ENCODE results near the gene PRAF2.
A peak's percentile ranks its signal among the peaks of the same experiment; 100 is the strongest.

PRAF2 gene

DNA sequence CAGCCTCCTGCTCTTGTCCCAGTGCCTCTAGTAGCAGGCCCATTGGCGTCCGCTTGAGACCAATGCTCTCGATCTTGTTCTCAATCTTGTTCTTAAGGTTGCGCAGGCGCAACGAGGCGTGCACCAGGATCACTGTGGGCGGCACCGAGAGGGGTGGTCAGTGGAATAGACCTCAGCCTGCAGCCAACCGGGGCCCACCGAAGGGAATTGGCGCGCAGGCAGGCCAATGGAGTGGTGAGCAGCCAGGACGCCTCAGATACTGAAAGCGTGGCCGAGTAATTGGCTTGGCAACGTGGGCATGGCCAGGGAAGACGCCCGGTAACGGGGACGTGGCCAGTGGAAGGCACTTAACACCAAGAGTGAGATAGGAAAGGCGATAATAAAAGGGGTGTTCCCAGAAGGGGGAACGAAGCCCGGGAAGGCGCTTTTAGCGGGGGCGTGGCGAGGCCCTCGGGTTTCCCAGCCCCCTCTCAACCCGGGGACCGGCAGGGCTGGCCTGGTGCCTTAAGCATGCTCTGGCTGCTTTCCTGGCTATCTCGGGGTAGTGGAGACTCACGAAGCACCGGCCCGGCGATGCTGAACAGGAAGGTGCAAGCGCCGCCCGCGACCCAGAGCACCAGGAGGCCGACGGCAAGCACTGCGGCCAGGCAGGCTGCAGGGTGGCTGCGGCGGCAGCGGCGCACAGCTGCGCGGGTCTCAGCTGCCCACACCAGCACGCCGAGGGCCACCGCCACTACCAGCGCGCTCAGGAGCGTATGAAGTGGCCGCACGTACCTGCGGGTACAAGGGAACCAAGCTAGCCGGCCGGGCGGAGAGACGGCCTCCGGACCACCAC is 1.7 kb downstream of the PRAF2 start:
- DNase-seq, result no peak

DNA sequence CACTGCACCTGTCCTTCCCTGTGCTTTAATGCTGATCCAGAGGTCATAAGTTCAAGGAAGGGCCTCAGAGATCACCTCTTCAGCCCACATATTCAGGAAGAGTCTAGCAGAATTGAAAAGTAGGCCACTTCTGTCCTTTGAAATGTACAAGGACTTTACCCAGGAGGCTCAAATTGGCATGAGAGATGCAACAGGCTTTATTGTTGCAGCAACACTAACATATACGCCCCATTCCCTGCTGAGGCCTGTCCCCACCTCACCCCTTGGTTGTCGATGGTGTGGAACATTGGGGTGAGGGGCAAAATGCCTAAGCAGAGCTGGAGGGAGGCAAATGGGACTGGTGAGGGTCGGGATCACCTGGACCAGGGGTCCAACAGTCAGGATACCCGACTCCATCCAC is 2.8 kb downstream of the PRAF2 start:
- no peak for DNase-seq

DNA sequence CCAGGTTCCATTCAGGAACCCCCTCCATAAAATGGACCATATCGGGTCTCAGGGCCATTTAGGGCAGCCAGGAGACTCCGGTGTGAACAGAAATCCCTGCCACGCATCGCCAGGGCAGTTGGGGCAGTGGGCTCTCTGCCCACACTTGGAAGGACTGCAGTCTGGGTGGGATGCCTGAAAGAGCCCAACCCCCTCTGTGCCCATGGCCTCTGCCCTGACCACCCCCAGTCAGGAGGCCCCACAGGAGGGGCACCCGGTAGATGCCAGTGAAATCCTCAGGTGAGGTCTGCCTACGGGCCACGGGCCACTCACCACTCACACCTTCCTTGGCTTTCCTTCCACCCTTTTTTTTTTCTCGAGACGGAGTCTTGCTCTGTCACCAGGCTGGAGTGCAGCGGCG is 4.8 kb downstream of the PRAF2 start:
- DNase-seq, result no peak

DNA sequence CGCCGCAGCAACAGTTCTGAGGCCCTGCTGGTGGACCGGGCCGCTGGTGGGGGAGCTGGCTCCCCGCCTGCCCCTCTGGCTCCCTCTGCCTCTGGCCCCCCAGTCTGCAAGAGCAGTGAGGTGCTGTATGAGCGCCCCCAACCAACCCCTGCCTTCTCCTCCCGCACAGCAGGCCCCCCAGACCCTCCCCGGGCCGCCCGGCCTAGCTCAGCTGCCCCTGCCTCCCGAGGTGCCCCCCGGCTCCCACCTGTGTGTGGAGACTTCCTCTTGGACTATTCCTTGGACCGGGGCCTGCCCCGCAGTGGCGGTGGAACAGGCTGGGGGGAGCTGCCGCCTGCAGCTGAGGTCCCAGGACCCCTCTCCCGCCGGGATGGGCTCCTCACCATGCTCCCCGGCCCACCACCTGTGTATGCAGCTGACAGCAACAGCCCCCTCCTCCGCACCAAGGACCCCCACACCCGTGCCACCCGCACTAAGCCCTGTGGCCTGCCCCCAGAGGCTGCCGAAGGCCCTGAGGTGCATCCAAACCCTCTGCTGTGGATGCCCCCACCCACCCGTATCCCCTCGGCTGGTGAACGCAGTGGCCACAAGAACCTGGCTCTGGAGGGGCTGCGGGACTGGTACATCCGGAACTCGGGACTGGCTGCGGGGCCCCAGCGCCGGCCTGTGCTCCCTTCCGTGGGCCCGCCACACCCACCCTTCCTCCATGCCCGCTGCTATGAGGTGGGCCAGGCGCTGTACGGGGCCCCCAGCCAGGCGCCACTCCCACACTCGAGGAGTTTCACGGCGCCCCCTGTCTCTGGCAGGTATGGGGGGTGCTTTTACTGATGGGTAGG is 6.3 kb downstream of the PRAF2 start:
- no peak for DNase-seq

DNA sequence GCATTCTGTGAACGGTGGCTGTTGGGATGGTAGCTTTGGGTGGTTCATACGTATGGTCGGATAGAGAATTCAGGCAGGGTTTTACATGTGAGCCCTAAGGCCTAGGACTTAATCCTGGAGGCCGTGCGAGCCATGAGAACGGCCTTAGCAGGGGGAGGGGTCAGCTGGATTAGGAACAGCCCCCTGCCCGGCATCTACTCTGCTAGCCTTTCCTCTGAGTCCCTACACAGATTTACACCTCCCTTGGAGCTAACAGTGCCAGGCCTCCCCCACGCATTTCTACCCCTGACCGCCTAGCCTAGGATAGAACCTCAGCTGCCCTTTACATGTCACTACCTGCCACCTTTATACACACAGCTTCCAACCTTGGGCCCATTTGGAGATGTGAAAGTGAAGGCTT is 7.1 kb downstream of the PRAF2 start:
- DNase-seq, result no peak

DNA sequence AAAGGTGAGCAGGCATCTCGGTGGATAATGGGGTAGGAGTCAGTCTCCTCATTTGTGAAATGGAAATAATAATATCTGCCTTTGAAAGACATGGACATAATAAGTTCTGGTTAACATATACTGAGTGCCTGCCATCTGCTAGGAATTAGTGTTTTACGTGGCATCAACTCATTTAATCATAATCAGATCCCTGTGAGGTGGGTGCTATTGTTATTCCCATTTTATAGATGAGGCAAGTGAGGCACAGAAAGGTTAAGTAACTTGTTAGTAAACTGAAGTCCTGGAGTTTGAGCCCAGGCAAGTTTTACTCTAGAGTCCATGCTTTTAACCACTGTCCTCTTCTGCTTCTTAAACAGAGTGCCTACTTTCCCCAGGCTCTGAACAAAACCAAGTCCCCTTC is 7.5 kb downstream of the PRAF2 start:
- no peak for DNase-seq

DNA sequence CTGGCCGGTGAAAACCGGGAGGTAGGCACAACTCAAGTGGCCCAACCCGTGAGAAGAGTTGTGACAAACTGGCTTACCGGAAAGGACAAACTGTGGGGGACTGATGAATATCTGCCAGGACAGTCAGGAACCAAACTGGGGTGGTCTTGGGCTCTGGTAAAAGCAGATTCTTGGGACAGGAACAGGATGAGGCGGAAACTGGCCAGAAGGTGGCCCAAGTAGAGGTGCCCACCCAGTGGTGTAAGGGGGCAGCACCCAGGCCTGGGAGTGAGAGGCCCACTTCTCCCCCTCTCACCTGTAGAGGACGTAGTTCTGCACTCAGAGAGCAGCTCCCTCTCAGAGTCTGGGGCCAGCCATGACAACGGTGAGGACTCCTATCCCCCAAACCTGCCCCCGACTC is 9.1 kb downstream of the PRAF2 start:
- no peak for DNase-seq

DNA sequence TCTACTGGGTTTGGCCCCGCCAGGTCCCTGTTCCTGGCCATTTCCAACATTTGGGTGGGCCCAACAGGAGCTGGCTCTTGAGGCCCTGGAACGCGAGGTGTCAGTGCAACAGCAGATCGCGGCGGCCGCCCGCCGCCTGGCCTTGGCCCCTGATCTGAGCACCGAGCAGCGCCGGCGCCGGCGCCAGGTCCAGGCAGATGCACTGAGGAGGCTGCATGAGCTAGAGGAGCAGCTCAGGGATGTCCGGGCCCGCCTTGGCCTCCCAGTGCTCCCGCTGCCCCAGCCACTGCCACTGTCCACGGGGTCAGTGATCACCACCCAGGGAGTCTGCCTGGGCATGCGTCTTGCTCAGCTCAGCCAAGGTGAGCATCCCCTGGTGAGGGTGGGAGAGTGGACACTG is 9.5 kb downstream of the PRAF2 start:
- DNase-seq, result no peak

DNA sequence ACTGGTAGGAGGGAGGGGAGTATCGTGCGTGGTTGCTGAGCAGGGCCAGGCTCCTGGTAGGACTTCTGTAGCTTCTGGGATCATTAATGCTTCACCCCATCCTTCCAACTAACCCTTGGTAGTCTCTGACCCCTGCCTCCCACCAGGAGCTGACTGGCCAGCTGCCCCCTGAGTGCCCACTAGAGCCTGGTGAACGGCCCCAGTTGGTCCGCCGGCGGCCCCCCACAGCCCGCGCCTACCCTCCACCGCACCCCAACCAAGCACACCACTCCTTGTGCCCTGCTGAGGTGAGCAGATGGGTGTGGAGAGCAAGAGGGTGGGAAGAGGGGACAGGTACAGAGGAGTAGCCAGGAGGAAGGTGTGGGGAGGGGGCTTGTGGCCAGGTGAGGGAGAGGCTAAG is 10.1 kb downstream of the PRAF2 start:
- no peak for DNase-seq

DNA sequence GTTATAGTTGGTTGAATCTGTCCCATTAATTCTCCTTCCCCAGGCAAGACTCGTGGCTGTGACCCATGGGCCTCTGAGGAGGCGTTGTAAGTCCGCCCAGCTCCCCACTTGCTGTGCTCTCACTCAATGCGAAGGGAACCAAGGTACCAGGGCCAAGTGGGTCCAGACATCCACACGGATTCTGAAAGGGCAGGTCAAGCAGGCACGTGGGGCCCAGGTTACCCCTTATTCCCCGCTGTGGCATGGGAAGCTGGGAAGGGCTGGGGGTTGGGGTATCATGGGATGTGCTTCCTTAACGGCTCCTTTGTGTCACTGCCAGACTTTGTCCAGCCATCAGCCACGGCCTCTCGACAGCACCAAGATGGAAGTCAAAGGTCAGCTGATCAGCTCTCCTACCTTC is 11.9 kb downstream of the PRAF2 start:
- DNase-seq, result no peak

DNA sequence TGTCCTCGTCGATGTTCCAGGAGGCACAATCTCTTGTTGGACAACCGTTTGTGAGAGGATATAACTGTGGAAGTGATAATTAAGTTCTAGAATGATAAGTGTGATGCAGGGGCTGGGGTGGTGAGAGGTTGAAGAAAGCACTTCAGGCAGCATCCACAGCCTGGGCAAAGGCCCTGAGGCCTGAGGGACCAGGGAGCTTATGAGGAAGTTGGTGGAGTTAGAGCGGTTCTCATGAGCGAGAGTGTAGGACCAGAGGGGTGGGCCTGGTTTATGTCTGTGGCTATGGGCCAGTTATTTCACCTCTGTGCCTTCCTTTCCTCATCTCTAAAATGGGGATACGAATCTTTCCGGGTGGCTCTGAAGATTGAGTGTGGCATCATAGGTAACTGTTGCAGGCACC is 12.3 kb downstream of the PRAF2 start:
- no peak for DNase-seq

DNA sequence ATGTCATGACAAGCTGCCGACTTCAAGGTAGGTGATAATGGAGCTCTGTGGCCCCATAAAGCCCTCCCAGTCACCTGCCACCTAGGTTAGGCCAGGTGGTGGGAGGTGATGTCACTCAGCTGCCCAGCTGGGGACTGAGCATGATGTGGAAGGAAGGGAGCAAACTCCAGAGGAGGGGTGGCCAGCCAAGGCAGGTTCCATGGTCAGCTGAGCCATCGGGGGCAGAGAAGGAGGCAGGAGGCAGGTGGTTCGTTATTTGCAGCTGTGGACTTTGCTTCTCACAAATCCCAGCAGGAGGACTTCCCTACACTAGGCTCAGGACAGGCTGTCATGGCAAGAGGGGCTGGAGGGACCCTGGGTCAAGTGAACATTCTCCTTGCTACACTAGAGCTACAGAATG is 12.9 kb downstream of the PRAF2 start:
- DNase-seq, result no peak

DNA sequence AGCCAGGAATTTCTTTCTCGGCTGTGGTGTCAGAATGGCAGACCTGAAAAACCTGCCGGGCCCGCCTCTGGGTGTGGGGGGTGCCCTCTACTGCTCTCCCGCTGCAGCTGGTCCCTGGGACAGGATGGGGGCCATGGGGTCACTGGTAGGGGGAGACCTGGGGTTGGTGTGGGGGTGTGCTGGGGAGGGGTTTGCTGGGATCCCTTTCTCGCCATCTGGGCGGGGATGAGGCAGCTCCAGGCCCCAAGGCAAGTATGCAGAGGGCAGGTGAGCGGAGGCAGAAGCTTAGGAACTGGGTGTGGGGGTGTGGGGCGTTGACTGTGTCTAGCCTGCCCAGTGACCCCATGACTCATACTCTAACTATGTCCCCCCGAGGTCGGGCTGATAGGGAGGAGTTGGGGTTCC is 14.1 kb downstream of the PRAF2 start:
- DNase-seq, result no peak

DNA sequence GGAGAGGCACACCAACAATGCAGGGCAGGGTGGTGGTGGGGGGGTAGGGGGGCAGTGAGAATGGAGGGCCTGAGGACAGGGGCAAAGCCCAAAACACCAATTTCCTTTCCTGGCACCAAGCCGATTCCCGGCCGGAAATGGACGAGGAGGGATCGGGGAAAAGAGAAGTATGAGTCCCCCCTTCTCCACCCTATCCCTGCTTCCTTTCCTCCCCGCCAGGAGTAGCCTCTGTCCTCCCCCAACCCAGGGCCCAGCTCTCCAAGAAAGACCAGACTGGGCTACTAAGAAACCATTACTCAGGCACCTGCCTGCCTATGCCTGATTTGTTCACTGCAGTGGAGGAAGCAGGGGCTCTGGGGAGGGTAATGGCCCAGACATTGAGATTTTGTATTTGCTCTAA is 14.6 kb downstream of the PRAF2 start:
- no peak for DNase-seq

DNA sequence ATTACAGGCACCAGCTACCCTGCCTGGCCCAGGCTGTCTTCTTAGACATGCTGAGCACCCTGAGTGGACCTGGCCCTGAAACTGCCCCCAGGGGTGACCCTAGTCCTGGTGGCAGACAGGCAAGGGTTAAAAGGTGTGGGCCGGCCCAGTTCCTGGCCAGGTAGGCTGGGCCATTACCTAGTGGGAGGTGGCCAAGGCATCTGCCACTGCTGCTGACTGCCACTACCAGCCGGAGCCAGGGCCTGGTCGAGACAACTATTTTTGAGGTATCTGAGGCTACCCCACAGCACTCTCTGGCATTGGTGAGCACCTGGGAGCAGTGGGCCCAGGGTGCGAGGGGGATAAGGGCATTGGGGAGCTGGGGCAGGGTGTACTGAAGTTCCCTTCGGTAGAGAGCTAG is 15.0 kb downstream of the PRAF2 start, which contains the start of gene CCDC120:
CCDC120 (plus strand) TSS at position 206 of the 400 bp plus-strand sequence. CDS start 3,043 bp downstream, outside the sequence.
- no peak for DNase-seq

DNA sequence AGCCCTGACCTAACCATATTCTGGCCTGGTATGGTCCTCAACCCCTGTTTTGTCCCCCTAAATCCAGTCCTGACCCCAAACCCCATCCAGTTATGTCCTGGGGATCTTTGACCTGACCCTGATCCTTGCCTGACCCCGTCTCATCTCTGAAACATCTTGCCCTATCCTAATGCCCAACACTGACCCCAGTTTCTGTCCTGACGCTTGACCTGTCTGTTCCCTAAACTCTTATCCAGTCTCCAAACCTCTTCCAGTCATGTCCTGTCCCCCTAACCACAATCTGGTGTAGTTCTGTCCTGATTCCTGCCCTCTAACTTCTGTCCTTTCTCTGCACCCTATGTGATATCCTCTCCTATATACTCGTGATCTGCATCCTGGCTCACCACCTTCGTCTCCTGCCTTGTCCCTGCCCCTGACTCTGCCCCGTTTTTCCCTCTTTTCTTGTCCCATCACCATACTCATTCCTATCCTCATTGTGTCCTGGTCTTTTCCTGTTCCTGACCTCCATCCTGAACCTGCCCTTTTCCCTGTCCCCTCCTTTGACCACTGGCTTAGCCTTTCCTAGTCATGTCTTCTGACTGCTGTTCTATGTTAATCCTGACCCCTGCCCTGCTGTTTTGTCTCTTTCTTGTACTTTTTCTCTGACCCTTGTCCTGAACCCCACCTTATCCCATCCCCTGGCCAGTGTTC is 19.6 kb downstream of the PRAF2 start:
- DNase-seq, result no peak

DNA sequence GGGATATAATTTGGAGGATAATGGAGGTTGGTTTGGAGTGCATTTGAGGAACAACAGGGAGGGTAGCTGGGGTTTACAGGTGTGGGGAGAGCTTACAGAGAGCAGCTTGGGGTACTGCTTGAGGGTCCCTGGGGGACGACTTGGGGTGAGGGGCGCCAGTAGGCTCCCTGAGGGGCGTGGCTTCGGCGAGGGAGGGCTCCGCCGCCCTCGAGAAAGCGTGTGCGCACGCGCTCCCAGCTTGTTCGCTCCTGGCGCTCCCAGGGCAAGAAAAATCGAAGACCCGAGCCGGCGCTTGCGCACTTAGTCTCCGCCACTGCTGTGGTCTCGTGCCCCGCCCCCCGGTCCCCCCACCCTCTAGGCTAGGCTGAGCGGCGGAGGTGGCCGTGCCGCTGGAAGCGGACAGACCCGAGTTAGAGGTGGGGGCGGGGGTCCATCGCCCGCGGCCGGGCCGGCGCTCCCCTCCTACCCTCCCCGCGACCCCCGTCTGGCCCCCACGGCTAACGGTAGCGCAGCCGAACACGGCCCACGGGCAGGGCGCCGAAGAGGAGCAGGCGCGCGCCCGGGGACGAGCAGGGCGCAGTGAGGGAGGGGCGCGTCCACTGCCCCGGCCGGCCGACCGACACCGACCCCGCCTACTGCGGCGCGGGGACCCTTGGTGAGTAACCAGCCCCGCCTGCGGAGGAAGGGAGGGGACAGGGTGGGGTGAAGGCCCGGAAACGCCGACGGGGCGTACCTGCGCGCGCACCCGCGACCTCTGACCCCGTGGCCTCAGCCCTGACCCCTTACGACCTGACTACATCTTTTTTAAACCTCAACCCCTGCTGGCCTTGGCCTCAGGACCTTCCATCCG is 20.4 kb downstream of the PRAF2 start:
- DNase-seq, result no peak

DNA sequence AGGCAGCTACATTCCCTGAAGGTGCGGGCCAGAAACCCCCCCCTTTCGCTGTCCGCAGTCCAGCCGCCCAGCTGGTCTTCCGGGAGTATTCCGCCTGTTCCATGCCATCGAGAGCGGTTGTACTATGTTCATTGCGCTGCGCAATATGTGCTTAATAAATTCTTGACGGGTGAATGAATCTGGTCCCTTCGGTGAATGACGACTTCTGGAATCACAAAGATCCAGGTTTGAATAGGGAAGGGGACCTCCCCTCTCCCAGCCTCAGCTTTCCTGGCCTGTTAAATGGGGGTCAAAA is 29.9 kb downstream of the PRAF2 start:
- DNase-seq, result no peak

DNA sequence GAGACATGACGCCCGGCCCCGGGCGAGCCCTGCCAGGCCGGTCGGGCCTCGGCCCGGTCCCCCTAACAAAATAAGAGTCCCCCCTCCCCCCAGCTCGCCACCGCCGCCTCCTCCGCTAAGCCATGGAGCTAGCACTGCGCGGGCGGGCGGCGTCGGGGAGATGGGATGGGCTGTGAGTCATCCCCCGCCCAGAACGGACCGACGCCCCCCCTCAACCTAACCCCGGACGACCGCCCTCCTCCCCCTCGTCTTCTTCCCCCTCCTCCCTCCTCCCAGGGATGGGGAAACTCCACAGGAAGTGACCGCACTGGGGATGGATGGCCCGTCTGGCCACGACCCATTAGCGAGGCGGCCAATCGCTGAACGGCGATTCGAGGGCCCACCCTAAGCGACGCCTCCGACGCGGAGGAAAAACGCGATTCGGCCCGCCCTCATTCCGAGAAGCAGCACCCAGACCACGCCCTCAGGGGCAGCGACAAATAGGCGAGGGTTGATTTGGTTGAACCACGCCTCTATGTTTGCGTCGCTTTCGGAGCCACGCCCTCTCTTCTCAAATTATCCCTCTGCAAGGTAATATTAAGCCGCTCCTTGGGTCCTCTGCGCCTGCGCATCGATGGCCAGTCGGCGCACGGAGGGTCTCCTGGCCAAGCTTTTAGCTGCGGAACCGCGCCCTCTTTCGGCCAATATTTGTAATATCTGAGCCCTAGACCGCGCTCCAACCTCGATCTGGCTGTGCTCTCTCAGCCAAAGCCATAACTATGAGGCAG is 30.4 kb downstream of the PRAF2 start, which contains the start of gene TFE3:
TFE3 (minus strand) TSS at position 138 of the 767 bp plus-strand sequence; CDS start at position 7, 131 bp downstream.
- peak; percentile 79 to 89 for DNase-seq

DNA sequence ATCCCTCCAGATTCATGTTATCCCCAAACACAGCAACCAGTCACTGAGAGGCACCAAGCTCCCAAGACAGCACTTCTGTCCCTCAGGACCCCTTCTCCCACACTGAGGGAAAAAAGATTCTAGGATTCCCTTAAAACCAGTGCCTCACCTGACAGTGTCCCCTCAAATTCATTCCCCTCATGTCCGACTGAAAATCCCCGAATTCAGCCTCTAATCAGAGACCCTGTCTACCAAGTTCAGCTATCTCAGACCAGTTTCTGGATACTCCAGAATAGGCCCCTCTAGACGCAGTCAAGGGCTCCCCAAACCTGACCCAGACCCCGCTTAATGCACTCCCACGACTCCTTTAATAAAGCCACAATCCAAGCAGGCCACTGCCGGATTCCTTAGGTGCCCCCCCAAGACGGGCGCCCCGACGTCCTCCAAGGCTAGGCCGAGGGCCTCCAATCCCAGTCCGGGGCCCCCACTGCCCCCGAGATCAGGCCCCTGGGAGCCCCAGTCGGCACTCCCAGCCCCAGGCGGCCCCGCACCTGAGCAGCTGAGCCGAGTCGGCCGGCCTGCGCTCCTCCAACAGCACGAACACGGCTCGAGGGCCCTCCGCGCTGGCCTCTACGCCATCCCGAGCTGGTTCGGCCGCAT is 31.1 kb downstream of the PRAF2 start:
- no peak for DNase-seq

Measured in SW 1271 (cell line).